Natural killer cell treated with Interleukin-12 subunit alpha and Interleukin-12 subunit beta and Interleukin-15 and Interleukin-18, amount 100 ng/mL, for 72 hours (primary cell): Measurements from ENCODE around the gene CCNDBP1. TPM values are rescaled to one million over a fixed set of nuclear protein-coding genes. Genes with fewer than 3 reads are reported as not detected.
"Not testable (repeated sequence)": the region's sequence is repeated elsewhere in the genome, so short reads cannot be mapped to it uniquely, and the experiment has no call there.

ENCODE experiments used
- ATAC-seq, 2 donors: fragments of 150-1000 bp; cut with Tn5 transposase in 1 of 2; sonication (Bioruptor Pico), chemical (Tn5 transposase) in 1 of 2; 2 replicates each; pipeline ENCODE4 v1.10.0; 2021
- DNase-seq: peaks from one replicate; pipeline ENCODE4 v3.0.0; 2022; ENCODE audit warnings: low spot score
- H3K27ac Mint-ChIP-seq, 2 donors: 1 replicate in 1 of 2; 2 replicates in 1 of 2; pipeline ENCODE4 v1.8.0; 2022; ENCODE audit warnings: mixed read lengths in 2 of 2, mild to moderate bottlenecking in 1 of 2, moderate library complexity in 1 of 2
- H3K27me3 Mint-ChIP-seq, 2 donors: 1 replicate in 1 of 2; 2 replicates in 1 of 2; pipeline ENCODE4 v1.8.0; 2022; ENCODE audit warnings: mixed read lengths in 2 of 2
- H3K36me3 Mint-ChIP-seq: one replicate; pipeline ENCODE4 v1.8.0; 2022; ENCODE audit warnings: mixed read lengths
- H3K4me1 Mint-ChIP-seq, 2 donors: 1 replicate in 1 of 2; 2 replicates in 1 of 2; pipeline ENCODE4 v1.8.0; 2022; ENCODE audit warnings: low read depth in 2 of 2, mixed read lengths in 2 of 2, mild to moderate bottlenecking in 1 of 2
- H3K4me3 Mint-ChIP-seq: one replicate; pipeline ENCODE4 v1.8.0; 2022; ENCODE audit warnings: mixed read lengths
- H3K9me3 Mint-ChIP-seq: 2 replicates; pipeline ENCODE4 v1.8.0; 2022; ENCODE audit warnings: mixed read lengths
- total RNA-seq, 2 donors: library from RNA; stranded (reverse); gene quantifications; one replicate each; pipeline ENCODE4 v1.2.3, GENCODE V29; 2022

The CCNDBP1 gene
- total RNA-seq, 2 donors from 2014 or later: 45.7 to 103 TPM

DNA sequence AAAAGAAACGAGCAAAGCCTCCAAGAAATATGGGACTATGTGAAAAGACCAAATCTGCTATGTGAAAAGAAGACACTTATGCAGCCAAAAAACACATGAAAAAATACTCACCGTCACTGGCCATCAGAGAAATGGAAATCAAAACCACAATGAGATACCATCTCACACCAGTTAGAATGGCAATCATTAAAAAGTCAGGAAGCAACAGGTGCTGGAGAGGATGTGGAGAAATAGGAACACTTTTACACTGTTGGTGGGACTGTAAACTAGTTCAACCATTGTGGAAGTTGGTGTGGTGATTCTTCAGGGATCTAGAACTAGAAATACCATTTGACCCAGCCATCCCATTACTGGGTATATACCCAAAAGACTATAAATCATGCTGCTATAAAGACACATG, 8.1 kb upstream of the CCNDBP1 start:
- ATAC-seq, H3K27ac Mint-ChIP-seq, DNase-seq, H3K4me1 Mint-ChIP-seq, H3K9me3 Mint-ChIP-seq, H3K27me3 Mint-ChIP-seq, H3K4me3 Mint-ChIP-seq: not testable (repeated sequence)
- peaks cover 22% of the 10 kb centered on the region for H3K36me3 Mint-ChIP-seq

DNA sequence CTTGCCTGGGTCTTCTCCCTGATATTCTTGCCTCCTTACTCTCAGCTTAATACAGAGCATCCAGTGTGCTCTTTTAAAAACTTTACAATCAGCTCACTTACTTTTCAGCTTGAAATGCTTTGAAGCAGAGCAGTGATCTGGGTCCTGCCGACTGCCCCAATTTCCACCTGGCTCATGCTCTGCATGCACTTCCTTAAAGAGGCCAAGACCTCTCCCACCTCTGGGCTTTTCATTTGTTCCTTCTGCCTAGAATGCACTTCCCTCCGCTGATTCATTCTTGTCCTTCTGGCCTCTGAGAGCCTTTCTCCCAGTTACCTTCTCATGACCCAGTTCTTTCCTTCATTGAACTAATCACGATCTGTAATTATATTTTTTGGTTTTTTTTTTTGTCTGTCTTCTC, 1.9 kb upstream of the CCNDBP1 start:
- no peaks in the 10 kb centered on the region for H3K9me3 Mint-ChIP-seq
- no peaks in the 10 kb centered on the region for H3K27me3 Mint-ChIP-seq
- ATAC-seq (no peak), DNase-seq (no peak)
- no peak overlapping the region for H3K4me3 Mint-ChIP-seq
- peak overlapping the region in 1 of 2 donors; percentile 43 for H3K27ac Mint-ChIP-seq
- peaks cover 4% of the 10 kb centered on the region for H3K36me3 Mint-ChIP-seq
- peaks cover 13 to 20% of the 10 kb centered on the region in 2 donors for H3K4me1 Mint-ChIP-seq

DNA sequence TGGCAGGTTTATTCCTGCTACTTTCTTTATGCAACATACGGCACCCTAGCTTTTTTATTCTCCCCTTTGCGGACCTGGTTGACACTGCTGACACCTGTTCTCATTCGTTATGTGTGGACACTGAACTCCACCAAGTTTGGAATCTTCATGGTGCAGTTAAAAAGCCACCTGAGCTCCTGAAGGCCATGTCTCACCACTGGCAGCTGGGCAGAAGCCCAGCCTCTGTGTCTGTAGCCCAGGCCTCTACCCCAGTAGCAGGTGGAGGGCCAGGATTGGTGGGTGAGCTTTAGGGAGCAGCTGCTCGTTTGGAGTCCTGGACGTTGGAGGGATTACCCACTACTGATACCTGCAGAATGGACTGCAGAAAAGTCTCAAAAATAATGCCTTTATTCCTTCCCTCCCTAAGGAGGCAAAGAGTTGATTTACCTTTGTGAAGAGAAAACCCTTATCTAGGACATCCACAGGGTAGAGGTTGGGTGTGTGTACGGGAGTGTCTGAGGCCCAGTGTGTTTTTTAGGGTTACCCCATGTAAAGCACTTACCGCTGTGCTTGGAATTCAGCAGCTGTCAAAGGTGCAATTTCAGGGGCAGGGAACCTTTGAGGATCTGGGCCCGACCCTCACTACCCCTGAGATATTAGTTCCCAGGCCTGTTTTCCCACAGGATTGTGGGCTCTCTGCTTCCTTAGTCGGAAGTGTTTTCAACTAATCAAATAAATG, 637 bp upstream of the CCNDBP1 start:
- H3K36me3 Mint-ChIP-seq: peaks cover 8% of the 10 kb centered on the region
- DNase-seq: no peak

GRCh38 chr15:43186003-43186353, 775 bp downstream of the CCNDBP1 start:
- Mint-ChIP-seq H3K4me1 (peaks cover 18 to 26% of the 10 kb centered on the region in 2 donors), H3K27me3 (no peaks in the 10 kb centered on the region), H3K36me3 (peaks cover 12% of the 10 kb centered on the region), H3K4me3 (peak overlapping the region; percentile 93), H3K9me3 (no peaks in the 10 kb centered on the region), H3K27ac (peak overlapping the region; percentile 84 to 94)
- ATAC-seq (peak in 1 of 2 donors; percentile 11), DNase-seq (no peak)

More for the DNA sequence above, 637 bp upstream of the CCNDBP1 start:
- ATAC-seq: no peak
- H3K4me1 Mint-ChIP-seq: peaks cover 17 to 25% of the 10 kb centered on the region in 2 donors
- no peaks in the 10 kb centered on the region for H3K9me3 Mint-ChIP-seq
- peak overlapping the region; percentile 84 to 94 for H3K27ac Mint-ChIP-seq
- peak overlapping the region; percentile 93 for H3K4me3 Mint-ChIP-seq
- no peaks in the 10 kb centered on the region for H3K27me3 Mint-ChIP-seq

GRCh38 chr15:43187544-43188155, 2.4 kb downstream of the CCNDBP1 start:
- Mint-ChIP-seq H3K4me3 (peak overlapping the region; percentile 93), H3K9me3 (no peaks in the 10 kb centered on the region), H3K27ac (peak overlapping the region in 1 of 2 donors; percentile 84), H3K27me3 (no peaks in the 10 kb centered on the region), H3K36me3 (peaks cover 18% of the 10 kb centered on the region), H3K4me1 (peaks cover 18 to 30% of the 10 kb centered on the region in 2 donors)
- no peak for DNase-seq
- ATAC-seq: no peak

DNA sequence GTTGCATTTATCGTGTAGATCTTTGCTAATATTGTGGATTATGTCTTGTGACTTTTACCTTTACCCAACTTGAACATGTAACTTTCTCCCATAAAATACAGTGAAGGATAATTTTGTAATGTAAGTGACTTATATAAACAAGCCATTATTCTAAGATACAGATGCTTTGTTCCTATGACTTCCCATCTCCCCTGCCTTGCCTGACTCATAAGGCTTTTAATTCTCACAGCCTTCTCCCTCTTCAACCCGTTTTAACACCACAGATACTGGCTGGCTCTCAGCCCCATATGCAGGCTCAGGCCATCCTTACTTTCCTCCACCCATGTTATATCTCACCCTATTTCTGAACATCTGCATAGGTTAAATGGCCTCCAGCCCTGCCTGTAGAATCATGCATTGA, 4.1 kb downstream of the CCNDBP1 start:
- H3K27ac Mint-ChIP-seq: peak overlapping the region in 1 of 2 donors; percentile 0
- no peak for DNase-seq
- no peak for ATAC-seq
- H3K9me3 Mint-ChIP-seq: no peaks in the 10 kb centered on the region
- no peaks in the 10 kb centered on the region for H3K27me3 Mint-ChIP-seq
- H3K4me1 Mint-ChIP-seq: peaks cover 18 to 30% of the 10 kb centered on the region in 2 donors
- no peak overlapping the region for H3K4me3 Mint-ChIP-seq
- H3K36me3 Mint-ChIP-seq: peaks cover 22% of the 10 kb centered on the region

DNA sequence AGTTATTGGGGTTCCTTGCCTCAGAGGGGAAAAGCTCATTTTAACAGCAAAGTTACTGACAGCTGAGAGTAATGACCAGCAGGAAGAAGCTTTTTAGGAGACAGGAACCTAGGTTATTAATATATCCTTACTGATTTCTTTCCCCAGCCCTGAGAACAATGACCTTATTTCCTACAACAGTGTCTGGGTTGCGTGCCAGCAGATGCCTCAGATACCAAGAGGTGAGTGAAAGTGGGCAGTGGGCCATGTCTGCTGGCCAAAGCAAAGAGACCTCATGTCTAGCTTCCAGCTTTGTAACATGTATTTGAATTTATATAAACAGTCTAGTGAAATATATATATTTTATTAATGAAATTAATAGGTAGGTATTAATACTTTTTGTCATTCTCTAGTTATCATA, 5.0 kb downstream of the CCNDBP1 start:
- no peaks in the 10 kb centered on the region for H3K9me3 Mint-ChIP-seq
- DNase-seq: no peak
- no peaks in the 10 kb centered on the region for H3K27me3 Mint-ChIP-seq
- H3K27ac Mint-ChIP-seq: no peak overlapping the region
- peaks cover 15 to 24% of the 10 kb centered on the region in 2 donors for H3K4me1 Mint-ChIP-seq
- no peak for ATAC-seq
- peaks cover 30% of the 10 kb centered on the region for H3K36me3 Mint-ChIP-seq
- no peak overlapping the region for H3K4me3 Mint-ChIP-seq

GRCh38 chr15:43193710-43194109, 8.5 kb downstream of the CCNDBP1 start:
- no peak overlapping the region for H3K27ac Mint-ChIP-seq
- H3K27me3 Mint-ChIP-seq: no peaks in the 10 kb centered on the region
- H3K36me3 Mint-ChIP-seq: peaks cover 47% of the 10 kb centered on the region
- DNase-seq (no peak), ATAC-seq (no peak)
- no peaks in the 10 kb centered on the region for H3K9me3 Mint-ChIP-seq
- H3K4me3 Mint-ChIP-seq: no peak overlapping the region
- peaks cover 9 to 10% of the 10 kb centered on the region in 2 donors for H3K4me1 Mint-ChIP-seq

GRCh38 chr15:43194795-43195194, 9.6 kb downstream of the CCNDBP1 start:
- no peak for DNase-seq
- H3K4me1 Mint-ChIP-seq: peaks cover 4% of the 10 kb centered on the region in 2 donors
- no peaks in the 10 kb centered on the region for H3K27me3 Mint-ChIP-seq
- H3K27ac Mint-ChIP-seq: no peak overlapping the region
- peaks cover 42% of the 10 kb centered on the region for H3K36me3 Mint-ChIP-seq
- no peak for ATAC-seq
- H3K4me3 Mint-ChIP-seq: no peak overlapping the region
- no peaks in the 10 kb centered on the region for H3K9me3 Mint-ChIP-seq

DNA sequence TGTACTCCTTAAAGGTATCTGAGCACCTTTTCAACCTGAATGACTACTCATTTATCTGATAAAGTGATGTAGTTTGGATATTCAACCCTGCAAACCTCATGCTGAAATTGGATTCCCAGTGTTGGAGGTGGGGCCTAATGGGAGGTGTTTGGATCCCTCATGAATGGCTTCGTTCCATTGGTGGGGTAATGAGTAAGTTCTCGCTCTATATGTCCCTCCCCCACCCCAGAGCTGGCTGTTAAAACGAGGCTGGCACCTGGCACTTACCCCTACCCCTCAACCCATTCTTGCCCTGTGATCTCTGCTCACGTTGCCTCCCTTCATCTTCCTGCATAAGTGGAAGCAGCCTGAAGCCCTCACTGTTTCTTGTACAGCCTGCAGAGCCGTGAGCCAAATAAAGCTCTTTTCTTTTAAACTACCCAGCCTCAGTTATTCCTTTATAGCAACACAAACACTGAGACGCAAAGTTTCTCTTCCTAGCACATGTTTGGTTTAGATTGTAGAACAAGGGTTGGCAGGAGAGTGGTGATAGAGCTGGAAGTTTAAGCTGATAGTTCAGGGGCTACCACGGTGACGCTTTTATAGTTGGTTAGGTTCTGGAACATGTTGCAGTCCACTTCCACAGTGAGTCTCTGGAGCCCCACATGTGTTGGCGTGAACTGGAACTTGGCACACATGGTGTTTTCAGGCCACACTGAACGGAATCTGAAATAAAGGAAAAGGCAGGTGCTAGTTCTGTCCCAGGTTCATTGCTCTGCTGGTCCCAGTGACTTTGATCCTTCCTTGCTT, 11.8 kb downstream of the CCNDBP1 start:
- peaks cover 0 to 4% of the 10 kb centered on the region in 2 donors for H3K4me1 Mint-ChIP-seq
- DNase-seq (no peak), ATAC-seq (no peak)
- H3K27me3 Mint-ChIP-seq: no peaks in the 10 kb centered on the region
- no peak overlapping the region for H3K4me3 Mint-ChIP-seq
- peaks cover 33% of the 10 kb centered on the region for H3K36me3 Mint-ChIP-seq
- no peaks in the 10 kb centered on the region for H3K9me3 Mint-ChIP-seq
- no peak overlapping the region for H3K27ac Mint-ChIP-seq

- not testable (repeated sequence) for DNase-seq
- peaks cover 28% of the 10 kb centered on the region for H3K36me3 Mint-ChIP-seq
Observed at GRCh38 chr15:43197773-43198172, 12.6 kb downstream of the CCNDBP1 start.

DNA sequence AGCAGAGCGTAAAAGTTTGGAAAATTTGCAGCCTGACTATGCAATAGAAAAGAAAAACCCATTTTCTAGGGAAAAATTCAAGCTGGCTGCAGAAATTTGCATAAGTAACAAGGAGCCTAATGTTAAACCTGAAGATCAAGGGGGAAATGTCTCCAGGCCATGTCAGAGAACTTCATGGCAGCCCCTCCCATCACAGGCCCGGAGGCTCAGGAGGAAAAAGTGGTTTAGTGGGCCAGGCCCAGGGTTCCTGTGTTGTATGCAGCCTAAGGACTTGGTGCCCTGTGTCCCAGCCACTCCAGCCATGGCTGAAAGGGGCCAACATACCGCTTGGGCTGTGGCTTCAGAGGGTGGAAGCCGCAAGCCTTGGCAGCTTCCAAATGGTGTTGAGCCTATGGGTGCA, 13.4 kb downstream of the CCNDBP1 start:
- H3K9me3 Mint-ChIP-seq, H3K4me3 Mint-ChIP-seq, DNase-seq, H3K27ac Mint-ChIP-seq, H3K27me3 Mint-ChIP-seq, H3K4me1 Mint-ChIP-seq, ATAC-seq: not testable (repeated sequence)
- H3K36me3 Mint-ChIP-seq: peaks cover 27% of the 10 kb centered on the region

More at GRCh38 chr15:43197773-43198172, 12.6 kb downstream of the CCNDBP1 start:
- not testable (repeated sequence) for H3K27ac Mint-ChIP-seq, H3K4me1 Mint-ChIP-seq, H3K9me3 Mint-ChIP-seq, ATAC-seq, H3K4me3 Mint-ChIP-seq, H3K27me3 Mint-ChIP-seq

DNA sequence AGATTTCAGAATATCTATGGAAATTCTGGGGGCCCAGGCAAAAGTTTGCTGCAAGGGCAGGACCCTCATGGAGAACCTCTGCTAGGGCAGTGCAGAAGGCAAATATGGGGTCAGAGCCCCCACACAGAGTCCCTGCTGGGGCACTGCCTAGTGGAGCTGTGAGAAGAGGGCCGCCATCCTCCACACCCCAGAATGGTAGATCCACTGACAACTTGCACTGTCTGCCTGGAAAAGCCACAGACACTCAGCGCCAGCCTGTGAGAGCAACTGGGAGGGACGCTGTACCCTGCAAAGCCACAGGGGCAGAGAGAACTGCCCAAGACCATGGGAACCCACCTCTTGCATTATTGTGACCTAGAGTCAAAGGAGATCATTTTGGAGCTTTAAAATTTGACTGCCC, 13.8 kb downstream of the CCNDBP1 start:
- Mint-ChIP-seq H3K9me3 (no peaks in the 10 kb centered on the region), H3K36me3 (peaks cover 27% of the 10 kb centered on the region), H3K4me3 (no peak overlapping the region), H3K4me1 (peaks cover under 1 to 4% of the 10 kb centered on the region in 2 donors), H3K27me3 (no peaks in the 10 kb centered on the region), H3K27ac (no peak overlapping the region)
- no peak for DNase-seq
- no peak for ATAC-seq
